NCI-H226 (cell line): ENCODE measurements around the gene SH3TC1.
A peak's percentile ranks its signal among the peaks of the same experiment; 100 is the strongest.

ENCODE experiments used
- DNase-seq: peaks from one replicate; pipeline ENCODE4 v3.0.0-alpha.2; 2015

Gene SH3TC1

DNA sequence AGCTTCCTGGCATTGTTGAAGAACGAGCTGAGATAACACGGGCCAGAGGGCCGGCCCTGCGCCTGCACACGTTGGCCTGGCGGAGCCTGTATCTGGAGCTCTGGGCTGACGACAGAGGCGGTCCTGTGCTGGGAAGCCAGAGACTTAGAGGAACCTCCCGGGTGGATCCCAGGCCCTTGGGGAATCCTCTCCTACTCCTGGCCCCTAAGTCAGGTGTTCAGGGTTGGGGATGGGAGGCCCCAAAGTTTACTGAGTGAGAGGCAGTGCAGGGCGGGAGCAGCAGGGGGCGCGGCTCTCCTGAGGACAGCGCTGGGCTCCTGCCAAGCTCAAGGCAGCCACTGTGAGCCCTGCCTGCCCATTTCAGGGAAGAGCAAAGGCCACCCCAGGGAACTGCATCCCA is 68.0 kb downstream of the SH3TC1 start:
- peak; percentile 44 for DNase-seq

DNA sequence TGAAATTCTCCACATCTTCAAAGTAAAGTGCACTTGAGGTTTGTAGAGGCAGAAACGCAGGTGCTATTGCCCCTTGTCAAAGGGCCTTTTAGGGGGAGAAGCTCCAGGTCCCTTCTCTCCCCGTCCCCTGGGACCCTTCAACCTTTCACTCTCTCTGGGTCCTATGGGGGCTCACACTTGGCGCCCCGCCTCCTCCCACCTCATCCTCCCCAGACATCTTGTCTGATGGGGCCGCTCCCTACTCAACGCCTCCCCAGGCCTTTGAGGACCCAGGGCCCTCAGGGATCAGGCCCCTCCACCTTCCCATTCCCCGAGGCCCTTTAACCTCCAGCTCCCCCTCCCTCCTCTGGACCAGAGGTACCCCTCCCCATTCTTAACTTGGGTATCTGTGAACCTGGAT is 69.1 kb downstream of the SH3TC1 start:
- DNase-seq: no peak

DNA sequence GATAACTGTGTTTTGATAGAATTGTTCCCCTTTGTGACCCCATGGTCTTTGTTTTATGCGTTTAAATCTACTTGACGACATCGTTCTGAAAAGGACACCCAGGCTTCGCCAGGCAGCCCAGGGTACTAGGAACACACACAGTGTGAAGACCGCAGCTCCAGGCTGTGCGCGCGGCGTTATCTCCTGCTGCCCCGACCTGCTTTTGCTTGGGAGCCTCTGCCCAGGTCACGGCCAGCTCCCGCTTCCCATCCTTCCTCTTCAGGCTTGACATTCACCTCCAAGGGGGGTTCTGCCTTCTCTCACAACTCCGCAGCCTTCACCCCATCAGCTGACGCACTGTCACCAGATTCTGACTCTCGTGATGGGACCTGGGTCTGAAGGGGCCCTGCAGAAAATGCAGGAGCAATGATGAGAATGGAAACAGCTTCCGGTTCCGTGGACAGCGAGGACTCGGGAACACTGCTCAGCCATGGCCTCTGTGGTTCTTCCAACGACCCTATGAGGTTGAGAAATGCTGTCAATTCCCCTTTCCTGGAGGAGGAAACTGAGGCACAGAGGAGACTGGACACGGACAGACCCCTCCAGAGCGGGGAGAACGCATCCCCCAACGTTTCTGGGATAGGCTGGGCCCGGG is 69.9 kb downstream of the SH3TC1 start:
- DNase-seq: no peak

DNA sequence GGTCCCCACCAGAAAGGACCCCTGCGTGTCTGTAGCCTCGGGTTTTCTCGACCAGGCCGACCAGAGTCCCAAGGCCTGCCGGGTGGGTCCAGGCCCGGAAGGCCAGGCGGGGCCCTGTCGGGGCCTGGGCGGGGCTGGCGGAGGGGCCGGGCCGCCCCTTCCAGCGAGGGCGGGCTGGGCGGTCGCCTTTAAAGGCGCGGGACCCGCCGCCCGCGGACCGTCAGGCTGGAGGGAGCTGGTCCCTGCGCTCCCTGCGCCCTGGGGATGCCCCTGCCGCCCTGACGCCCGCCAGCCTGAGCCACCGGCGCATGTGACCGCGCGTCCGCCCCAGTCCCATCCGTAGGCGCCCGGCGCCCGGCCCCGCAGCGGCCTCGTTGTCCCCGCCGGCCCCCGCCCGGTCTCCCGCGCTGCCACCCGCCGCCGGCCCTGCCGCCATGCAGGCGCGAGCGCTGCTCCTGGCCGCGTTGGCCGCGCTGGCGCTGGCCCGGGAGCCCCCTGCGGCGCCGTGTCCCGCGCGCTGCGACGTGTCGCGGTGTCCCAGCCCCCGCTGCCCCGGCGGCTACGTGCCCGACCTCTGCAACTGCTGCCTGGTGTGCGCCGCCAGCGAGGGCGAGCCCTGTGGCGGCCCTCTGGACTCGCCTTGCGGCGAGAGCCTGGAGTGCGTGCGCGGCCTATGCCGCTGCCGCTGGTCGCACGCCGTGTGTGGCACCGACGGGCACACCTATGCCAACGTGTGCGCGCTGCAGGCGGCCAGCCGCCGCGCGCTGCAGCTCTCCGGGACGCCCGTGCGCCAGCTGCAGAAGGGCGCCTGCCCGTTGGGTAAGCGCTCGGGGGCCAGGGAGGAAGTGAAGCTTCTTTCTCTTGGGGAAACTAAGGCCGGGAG is 70.7 kb downstream of the SH3TC1 start, which contains the start of gene HTRA3:
Gene HTRA3, plus strand, starts transcription at position 220 of the 883 bp plus-strand sequence. Its CDS starts 215 bp downstream, at position 435.
- no peak for DNase-seq

DNA sequence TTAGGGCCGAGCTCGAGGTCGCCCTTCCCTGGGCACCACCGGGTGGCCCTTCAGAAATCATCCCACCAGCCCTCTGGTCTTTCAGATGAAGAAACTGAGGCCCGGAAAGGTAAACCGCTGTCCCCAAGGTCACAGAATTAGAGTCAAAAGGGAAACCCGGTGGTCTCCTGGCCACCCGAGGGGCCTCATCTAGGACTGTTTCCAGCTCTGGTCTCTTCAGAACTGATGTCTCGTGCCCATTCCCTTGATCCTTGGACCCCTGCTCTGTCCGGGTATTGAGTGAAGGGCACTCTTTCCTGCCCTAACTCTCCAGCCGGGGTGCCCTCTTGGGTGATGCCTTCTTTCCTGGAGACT is 71.3 kb downstream of the SH3TC1 start:
- DNase-seq: no peak

DNA sequence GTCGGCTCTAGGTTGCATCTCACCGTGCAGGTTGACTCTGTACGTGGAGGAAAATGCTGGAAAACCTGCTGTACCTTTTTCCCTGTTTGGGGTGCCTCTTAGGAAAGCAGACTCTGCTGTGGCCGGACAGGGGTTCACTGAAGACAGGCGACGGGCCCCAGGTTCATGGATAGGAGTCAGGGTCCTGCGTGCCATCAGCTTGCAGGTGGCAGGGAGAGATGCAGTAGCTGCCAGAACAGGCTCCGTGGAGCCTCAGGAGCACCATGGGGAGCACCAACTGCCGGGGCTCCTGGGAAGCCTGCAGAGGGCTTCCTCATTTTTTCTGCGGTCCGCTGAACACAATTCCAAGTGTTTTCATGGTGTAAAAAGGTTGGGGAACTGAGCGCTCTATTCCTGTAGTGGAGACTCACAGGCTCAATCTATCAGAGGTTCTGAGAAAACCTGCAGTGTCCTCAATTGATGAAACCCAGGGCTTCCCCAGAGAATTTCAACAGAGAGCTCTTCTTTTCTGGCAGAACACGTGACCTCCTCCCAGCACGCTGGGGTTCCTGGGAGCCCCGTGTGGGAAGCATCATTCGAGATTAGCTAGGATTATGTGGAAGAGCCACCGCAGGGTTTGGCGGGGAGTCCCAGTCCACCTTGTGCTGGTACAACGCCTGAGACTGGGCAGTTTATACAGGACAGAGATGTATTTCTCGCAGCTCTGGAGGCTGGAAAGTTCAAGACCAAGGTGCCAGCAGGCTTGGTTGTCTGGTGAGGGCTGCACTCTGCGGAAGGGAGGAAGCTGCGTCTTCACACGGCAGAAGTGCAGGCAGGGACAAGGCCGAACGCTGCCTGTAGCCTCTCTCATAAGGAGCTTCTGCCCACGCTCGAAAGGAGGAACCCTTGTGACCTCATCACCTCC is 72.1 kb downstream of the SH3TC1 start:
- DNase-seq: no peak

DNA sequence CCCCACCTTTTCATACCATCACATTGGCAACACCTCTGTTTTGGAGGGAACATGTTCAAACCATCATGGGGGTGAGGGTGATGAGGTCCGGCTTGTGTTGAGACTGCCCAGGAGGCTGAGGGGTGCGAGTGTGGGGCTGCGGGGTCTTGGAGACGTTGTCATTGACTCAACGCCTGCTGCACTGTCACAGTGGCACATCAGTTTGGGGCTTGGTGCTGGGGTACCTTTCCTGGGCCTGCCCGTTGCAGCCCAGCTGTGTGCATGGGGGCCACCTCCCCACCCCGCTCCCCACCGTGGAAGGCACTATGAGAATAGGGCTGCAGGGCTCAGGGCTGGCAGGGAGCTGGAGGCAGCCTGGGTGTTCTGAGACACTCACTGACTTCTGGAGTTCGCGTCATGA is 72.7 kb downstream of the SH3TC1 start:
- DNase-seq: no peak

DNA sequence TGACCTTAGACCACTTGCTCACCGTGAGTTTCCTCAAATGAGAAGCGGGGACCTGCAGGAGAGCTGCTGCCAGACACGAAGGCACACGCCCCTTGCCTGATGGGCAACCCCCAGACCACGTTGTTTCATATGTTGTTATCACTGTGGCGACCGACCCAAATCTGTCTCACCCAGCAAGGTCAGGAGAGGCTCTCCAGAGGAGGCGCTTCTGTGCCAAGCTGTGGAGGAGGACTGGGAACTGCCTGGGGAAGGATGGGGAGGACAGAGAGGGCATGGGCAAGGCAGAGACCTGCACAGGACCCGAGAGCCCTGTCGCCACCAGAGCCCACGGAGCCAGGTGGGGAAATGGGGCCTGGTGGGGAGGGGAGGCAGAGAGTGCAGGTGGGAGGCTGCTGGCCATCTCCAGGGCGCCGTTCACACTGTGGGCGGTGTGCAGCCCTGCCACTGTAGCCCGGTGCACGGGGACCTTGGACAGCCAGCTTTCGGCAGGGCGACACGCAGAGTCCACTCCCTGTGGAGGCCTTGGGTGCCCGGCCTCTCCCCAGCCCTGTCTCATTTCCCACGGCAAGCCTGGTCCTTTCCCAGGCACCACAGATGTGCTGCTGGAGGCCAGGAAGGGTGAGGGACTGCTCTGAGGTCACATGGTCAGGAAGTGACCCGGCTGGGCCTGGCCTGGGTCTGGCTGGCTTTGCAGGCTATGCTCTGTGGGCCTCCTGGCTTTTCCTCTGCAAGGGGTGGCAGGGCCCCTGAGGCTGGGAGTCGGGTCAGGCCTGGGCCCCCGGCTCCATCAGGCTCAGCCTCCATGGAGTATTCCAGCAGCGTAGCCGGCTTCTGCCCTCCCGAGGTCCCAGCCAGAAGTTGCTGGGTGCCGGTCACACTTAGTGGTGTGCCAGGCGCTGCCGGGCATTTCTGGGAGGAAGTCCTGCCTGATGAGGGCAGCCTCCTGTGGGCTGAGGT is 73.7 kb downstream of the SH3TC1 start:
- DNase-seq: no peak

DNA sequence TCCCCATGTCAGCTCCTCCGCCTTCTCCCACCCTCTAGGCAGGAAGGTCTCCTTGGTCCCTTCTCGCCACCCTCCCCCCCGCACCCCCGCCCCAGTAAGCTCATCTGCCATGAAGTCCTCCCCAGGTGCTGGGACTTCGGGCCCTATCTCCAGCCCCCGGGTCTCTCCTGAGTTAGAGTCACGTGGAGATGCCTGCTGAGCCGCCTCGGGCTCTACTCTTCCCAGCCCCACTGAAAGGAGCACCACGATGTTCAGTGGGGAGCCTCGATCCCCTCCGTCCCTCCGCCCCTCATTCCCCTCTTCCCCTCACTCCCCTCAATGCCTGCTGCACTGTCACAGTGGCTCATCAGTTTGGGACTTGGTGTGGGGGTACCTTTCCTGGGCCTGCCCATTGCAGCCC is 74.4 kb downstream of the SH3TC1 start:
- no peak for DNase-seq

DNA sequence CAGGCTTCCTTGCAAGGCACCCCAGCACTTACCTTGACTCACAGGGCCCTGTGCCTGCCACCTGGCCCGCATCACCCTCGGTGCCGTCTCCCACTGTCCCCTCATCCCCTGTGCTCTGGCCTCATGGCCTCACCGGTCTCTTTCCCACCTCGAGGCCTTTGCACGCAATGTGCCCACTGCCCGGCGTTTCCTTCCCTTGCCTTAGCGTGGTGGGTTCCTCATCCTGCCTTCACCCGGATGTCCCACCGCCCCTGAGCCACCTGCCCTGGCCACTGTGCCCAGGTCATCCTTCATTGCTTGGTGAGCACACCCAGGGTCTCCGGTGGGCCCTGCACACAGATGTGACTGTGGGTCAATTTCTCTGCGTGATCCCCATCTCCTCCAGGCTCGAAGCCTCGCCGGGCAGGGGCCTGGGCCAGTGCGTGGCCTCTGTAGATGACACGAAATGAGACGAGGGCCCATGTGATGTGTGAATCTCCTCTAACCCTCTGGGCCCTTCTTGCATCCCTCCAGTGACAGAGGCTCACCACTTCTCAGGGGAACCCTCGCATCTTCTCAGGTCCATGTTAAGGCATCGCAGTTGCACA is 75.1 kb downstream of the SH3TC1 start:
- no peak for DNase-seq

DNA sequence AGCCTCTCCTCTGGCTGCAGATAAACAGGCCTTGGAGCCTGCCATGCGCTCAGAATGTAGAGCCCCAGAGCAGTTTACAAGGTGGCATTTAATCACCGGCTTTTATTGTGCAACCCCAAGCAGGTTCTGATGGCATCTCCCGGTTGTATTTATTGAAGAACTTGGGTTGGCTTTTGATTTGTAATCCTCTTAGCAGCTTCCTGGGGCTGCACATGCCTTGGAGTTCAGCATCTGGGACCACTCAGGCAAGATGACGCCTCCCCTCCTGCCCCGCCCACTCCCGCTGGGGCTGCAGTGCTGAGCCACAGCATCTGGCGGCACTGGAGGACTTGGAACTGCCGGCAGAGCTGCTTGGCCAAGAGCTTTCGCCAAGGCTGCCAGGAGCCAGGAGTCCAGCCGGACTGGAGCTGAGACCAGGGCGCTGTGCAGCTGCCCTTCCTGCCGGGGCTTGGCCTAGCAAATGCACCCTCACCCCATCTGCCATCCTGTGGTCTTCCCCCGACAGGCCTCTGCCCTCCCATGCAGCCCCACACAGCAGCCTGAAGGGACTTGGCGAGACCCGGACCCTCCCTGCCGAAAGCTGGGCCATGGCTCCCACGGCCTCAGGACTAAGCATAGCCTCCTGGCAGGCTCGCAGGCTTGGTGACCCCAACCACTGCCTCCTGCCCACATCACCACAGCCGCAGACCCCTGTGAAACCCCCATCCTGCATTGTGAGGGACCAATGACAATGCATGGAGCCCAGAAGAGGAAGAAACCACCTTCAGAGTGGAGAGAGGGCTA is 75.9 kb downstream of the SH3TC1 start:
- DNase-seq: no peak

DNA sequence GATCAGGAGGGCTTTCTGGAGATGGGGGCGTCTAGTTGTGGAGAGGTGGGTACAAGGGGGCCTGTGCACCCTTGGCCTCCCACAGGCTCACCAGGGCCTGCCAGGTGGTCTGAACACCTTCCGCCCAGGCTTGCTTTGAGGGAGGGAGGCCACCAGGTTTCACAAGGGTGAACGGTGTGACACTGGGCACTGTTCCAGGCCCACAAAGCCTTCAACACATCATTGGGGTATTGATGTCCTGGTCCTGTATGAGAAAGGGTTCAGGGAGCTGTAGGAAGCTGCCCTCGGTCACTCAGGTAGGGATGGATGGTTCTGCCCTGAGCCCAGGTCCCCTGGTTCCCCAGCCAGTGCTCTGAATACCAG is 76.4 kb downstream of the SH3TC1 start:
- DNase-seq: no peak

DNA sequence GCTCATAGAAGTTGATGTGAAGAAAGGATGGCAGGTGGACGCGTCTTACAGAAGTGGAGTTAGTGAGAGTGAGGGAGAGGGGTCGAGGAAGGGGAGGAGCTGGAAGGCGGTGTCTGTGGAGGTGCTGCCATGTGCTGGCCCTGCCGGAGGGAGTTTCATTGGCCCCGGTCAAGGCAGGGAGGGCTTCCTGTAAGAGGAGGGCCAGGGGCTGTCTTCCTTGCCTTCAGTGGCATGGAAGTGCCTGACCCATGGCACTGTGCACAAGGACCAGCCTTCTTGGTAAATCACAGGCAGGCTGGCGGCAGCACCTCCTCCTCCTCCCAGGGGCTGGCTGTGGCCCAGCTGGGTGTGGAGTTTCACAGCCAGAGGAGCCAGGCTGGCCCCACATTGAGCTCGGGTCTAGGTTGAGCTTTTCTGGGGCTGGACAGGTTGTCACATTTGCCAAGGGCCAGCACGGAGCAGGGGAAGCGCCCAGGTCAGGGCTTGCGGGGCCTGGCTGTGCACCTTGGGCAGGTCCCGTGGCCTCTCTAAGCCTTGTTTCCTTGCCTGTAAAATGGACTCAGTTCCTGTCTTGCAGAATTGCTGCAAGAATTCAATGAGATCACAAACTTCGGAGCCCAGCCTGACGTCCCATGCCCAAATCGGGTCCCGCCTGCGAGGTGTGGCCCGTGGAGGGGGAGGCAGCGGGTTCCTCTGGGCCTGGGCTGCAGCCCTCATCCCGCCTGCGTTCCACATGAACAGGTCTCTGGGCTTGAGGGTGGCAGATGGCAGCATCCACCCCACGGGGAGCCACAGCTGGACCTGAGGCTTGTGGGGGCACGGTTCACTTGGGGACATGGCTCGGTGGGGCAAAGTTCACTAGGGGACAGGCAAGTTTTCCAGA is 77.5 kb downstream of the SH3TC1 start:
- DNase-seq: no peak

DNA sequence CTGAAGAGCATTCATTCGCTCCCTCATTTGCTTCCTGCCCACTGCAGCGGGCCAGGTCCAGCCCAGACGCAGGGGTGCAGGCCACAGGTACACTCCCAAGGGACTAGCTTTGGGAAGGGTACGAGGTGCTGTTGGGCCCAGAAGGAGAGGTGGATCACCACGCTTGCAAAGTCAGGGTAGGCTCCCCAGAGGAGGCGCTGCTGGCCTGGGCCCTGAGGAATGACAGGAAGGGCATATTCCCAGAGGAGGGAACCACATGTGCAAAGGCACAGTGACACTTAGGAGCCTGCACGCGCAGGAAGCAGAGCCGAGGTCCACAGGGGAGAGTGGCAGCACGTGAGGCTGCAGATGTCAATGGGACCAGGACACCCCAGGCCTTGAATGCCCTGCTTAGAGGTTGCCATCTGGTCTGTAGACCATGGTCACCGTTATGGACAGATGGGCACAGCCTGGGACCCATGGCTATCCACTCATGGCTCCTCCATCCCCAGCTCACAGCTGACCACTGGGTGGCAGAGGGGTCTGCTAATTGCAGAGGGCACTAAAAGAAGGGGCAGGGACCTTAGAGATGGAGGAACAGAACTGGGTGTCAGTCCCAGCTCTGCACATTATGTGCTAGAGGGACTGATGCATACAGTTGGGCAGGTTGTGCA is 78.4 kb downstream of the SH3TC1 start:
- no peak for DNase-seq

DNA sequence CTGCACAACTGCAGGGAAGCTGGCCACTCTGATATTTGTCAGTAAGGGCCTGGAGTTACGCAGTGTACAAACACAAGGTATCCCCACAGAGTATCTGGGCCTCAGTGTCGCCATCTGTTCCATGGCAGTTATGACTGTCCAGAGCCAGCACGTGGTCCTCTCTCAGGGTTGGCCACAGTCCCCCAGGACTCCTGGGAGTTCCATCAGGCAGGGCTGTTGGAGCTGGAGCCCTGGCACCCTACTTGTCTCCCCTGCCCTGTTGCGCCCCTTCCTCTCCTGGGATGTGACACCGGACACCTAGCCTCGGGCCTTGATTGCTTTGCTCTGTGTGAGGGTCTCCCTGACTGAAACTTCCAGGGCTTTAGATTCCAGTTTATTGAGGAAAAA is 78.9 kb downstream of the SH3TC1 start:
- DNase-seq: no peak

DNA sequence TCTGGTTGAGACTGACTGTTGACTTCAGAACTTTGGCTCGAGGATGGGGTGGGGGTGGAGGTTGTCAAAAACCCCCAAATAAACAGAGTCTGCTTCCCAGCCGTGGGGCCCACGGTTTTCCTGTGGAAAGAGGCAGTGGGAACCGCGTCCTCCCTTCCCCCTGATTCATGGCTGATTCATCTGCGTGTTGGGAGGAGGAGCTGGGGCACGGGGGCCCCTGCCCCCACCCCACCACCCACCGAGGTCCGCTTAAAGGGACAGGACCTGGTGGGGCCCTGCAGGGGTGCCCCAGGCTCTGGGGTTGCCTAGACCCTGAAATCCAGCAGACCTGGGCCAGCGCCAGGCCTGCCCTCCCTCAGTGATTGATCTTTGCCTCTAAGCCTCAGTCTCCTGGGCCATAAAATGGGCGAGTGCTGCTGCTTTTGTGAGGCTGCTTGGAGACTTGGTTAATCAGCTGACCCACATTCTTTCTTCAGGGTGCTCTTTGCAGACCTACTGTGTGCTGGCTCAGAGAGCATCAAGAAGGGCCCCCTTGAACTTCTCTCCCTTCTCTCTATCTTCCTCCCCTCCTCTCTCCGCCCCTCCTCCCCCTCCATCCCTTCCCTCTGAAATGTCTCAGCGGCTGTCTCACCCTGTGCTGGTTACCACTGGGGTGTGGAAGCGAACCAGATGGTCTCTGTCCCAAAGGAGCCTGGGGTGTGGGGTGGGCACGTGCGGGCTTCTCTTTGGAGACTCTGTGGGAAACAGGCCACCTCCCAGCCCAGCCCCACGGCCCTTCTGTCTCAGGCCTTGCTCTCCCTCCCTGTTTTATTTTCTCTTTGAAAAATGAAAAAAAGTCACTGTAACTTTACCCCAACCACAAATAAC is 79.6 kb downstream of the SH3TC1 start:
- peak; percentile 44 for DNase-seq

DNA sequence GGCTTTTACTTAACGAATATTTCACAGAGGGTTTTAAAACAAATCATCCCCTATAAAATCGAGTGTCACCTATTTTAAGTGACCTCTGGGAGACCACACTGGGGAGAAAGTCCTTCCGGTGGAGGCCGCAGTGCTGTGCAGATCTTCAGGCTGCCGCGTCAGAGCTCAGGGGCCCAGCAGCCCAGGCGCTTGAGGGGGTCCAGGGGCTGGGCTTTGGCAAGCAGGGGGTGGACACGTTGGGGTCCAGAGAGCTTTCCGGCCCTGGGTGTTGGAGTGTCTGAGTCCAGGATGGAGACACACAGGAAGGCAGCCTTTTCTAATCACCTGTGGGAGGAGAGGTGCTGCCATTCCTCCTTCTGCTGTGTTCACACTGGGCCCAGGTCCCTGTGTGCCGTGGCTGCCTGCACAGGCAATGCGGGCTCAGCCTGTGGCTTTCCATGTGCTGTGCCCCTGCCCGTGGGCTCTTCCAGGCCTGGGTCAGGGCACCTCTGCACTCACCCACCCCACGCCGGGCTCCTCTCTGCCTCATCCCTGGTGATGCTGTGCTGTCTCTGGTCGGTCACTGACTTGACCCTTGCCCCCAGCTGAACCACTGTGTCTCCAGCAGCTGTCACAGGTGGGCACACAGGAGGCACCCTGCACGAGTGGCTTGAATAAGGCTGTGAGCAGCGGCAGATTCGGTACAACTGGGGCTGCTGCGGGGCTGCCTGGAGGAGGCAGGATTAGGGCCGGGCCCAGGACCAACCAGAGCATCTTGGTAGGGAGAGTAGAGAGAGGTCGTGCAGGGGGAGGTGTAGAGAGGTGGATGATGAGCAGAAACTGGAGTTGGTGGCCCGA is 80.4 kb downstream of the SH3TC1 start:
- DNase-seq: no peak
